ENCODE results near the gene NBL1.

- TF ChIP-seq CTCF (conservative IDR thresholded peaks at IDR 0.05; ENCODE audit: low read depth, low read length), result no peak
- TF ChIP-seq POLR2A (IDR thresholded peaks at IDR 0.05; ENCODE audit: low read depth, low read length), result no peak
- TF ChIP-seq CEBPB (IDR thresholded peaks at IDR 0.05; ENCODE audit: low read depth, low read length), result no peak
- no peak for TF ChIP-seq MXI1 (IDR thresholded peaks at IDR 0.05; ENCODE audit: borderline replicate concordance, low read depth, low read length)
- no peak for TF ChIP-seq MAFK (IDR thresholded peaks at IDR 0.05; ENCODE audit: low read depth, low read length)
- no peak for TF ChIP-seq RFX5 (IDR thresholded peaks at IDR 0.05; ENCODE audit: low read depth, low read length)
- no peak for TF ChIP-seq FOS (IDR thresholded peaks at IDR 0.05; ENCODE audit: low read depth, low read length)
- no peak for TF ChIP-seq USF2 (IDR thresholded peaks at IDR 0.05; ENCODE audit: low read depth, low read length)
- TF ChIP-seq RAD21 (IDR thresholded peaks at IDR 0.05; ENCODE audit: low read length), result no peak
- no peak for TF ChIP-seq NFE2L2 (IDR thresholded peaks at IDR 0.05; ENCODE audit: low read depth, low read length)
- TF ChIP-seq BHLHE40 (IDR thresholded peaks at IDR 0.05; ENCODE audit: low read depth, low read length), result no peak
- no peak for TF ChIP-seq RCOR1 (IDR thresholded peaks at IDR 0.05; ENCODE audit: insufficient replicate concordance, low read length)
- TF ChIP-seq ELK1 (IDR thresholded peaks at IDR 0.05; ENCODE audit: borderline replicate concordance, low read depth, low read length), result no peak
- TF ChIP-seq SMC3 (IDR thresholded peaks at IDR 0.05; ENCODE audit: low read depth, low read length), result no peak
Observed at GRCh38 chr1:19688041-19688842, 44.1 kb downstream of the NBL1 start.

Data from IMR-90 (cell line).